NT2/D1 (cell line): ENCODE results near the gene REEP6.

Experiments used
- YY1 ChIP-seq: IDR thresholded peaks from 2 replicates; pipeline ENCODE4 v1.6.1; 2011; ENCODE audit not compliant: insufficient read length, insufficient read depth
- ZNF274 ChIP-seq: IDR thresholded peaks from 2 replicates; pipeline ENCODE4 v1.6.1; 2011; ENCODE audit warnings: mild to moderate bottlenecking, low read depth, low read length

DNA sequence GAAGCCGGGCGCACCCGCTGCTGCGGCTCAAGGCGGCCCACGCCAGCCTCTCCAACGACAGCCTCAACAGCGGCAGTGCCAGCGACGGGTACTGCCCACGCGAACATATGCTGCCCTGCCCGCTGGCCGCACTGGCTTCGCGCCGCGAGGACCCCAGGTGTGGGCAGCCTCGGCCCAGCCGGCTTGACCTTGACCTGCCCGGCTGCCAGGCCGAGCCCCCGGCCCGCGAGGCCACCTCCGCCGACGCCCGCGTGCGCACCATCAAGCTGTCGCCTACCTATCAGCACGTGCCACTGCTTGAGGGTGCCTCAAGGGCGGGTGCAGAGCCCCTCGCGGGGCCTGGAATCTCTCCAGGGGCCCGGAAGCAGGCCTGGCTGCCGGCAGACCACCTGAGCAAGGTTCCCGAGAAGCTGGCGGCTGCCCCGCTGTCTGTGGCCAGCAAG, 24.9 kb upstream of the REEP6 start:
- TF ChIP-seq YY1 = no peak
- no peak for TF ChIP-seq ZNF274
